ENCODE results near the gene IAH1. TPM values are rescaled to one million over a fixed set of nuclear protein-coding genes. Genes with fewer than 3 reads are reported as not detected.

IAH1 gene
- total RNA-seq (2014; rRNA removed; shearing (Covaris generic)) = 32.2 and 35.8 TPM in 2 replicates

GRCh38 chr2:9474361-9475057 is at the start of gene IAH1:
IAH1 (plus strand) TSS chr2:9474551; CDS start chr2:9474567, 16 bp downstream.
- DNase-seq (ENCODE audit: low spot score) = peak; percentile 51

- no peak for DNase-seq (ENCODE audit: low spot score)
Observed at GRCh38 chr2:9428965-9429577, 45.3 kb upstream of the IAH1 start.

- no peak for DNase-seq (ENCODE audit: low spot score)
Observed at GRCh38 chr2:9430316-9431293, 43.7 kb upstream of the IAH1 start.

- DNase-seq (ENCODE audit: low spot score) = no peak
Observed at GRCh38 chr2:9434489-9434888, 39.9 kb upstream of the IAH1 start.

GRCh38 chr2:9439536-9439935 is 34.8 kb upstream of the IAH1 start:
- no peak for DNase-seq (ENCODE audit: low spot score)

- no peak for DNase-seq (ENCODE audit: low spot score)
Observed at GRCh38 chr2:9440058-9440727, 34.2 kb upstream of the IAH1 start.

GRCh38 chr2:9441556-9441955 is 32.8 kb upstream of the IAH1 start:
- no peak for DNase-seq (ENCODE audit: low spot score)

- DNase-seq (ENCODE audit: low spot score) = no peak
Observed at GRCh38 chr2:9443526-9443925, 30.8 kb upstream of the IAH1 start.

- no peak for DNase-seq (ENCODE audit: low spot score)
Observed at GRCh38 chr2:9445089-9445488, 29.3 kb upstream of the IAH1 start.

GRCh38 chr2:9451231-9451630 is 23.1 kb upstream of the IAH1 start:
- no peak for DNase-seq (ENCODE audit: low spot score)

- no peak for DNase-seq (ENCODE audit: low spot score)
Observed at GRCh38 chr2:9460441-9461017, 13.8 kb upstream of the IAH1 start.

GRCh38 chr2:9461079-9461478 is 13.3 kb upstream of the IAH1 start:
- no peak for DNase-seq (ENCODE audit: low spot score)

GRCh38 chr2:9462313-9462712 is 12.0 kb upstream of the IAH1 start:
- no peak for DNase-seq (ENCODE audit: low spot score)

GRCh38 chr2:9462886-9463697 is 11.3 kb upstream of the IAH1 start:
- DNase-seq (ENCODE audit: low spot score) = no peak

- DNase-seq (ENCODE audit: low spot score) = no peak
Observed at GRCh38 chr2:9463698-9464034, 10.7 kb upstream of the IAH1 start.

- DNase-seq (ENCODE audit: low spot score) = no peak
Observed at GRCh38 chr2:9465170-9465569, 9.2 kb upstream of the IAH1 start.

- DNase-seq (ENCODE audit: low spot score) = no peak
Observed at GRCh38 chr2:9466147-9466683, 8.1 kb upstream of the IAH1 start.

- DNase-seq (ENCODE audit: low spot score) = no peak
Observed at GRCh38 chr2:9467687-9468086, 6.7 kb upstream of the IAH1 start.

- DNase-seq (ENCODE audit: low spot score) = no peak
Observed at GRCh38 chr2:9471206-9471605, 3.1 kb upstream of the IAH1 start.

- no peak for DNase-seq (ENCODE audit: low spot score)
Observed at GRCh38 chr2:9472511-9472910, 1.8 kb upstream of the IAH1 start.

All from HT-29 (cell line).